Posterior vena cava (tissue), 2 donors: Measurements from ENCODE around the gene FTMT. TPM values are rescaled to one million over a fixed set of nuclear protein-coding genes. Genes with fewer than 3 reads are reported as not detected.

Experiments
- DNase-seq: peaks from one replicate; pipeline ENCODE4 v3.0.0-alpha.2; 2020; ENCODE audit warnings: low spot score
- intact Hi-C, 2 donors: fragments of 100-400 bp; cut with DNase I; formaldehyde crosslinking; loops; one replicate each; pipeline versions ENCODE4 v1.14.1 to v1.14.2; 2022 to 2023
- total RNA-seq, 2 donors: library from RNA; stranded (reverse); fragmentation: NEBNext Ultra II Directional; extraction: Animal tissue kit (Norgen Biotek cat#: 25700); gene quantifications; one replicate each; pipeline ENCODE4 v1.2.1, GENCODE V29; 2021
- donor health status: DM: yes; HTN: yes; CAD: no.
- donor health status: DM: yes; HTN: yes; CAD: no.

FTMT gene
- total RNA-seq, 2 donors from 2014 or later = not detected

DNA sequence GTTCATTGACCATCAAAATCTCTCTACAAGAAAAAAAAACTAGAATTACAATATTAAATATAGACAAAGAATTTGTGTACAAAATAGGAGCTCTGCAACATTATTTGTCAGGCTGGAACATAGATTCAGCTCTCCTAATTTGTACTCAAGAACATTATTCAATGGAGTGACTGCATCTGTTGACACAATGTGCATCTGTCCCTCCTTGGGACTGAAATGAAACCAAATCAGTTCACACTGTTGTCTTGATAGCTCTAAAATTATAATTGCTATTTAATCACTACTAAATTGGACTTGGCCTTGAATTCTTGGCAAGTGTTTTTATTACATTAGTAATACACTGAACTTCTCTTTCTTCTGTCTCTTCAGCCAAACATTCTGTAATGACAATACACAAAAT is 47.7 kb downstream of the FTMT start:
- DNase-seq = no peak
- intact Hi-C loops = no loop called here

Other genes with a start within 250 kb of the FTMT start
- 10 to 100 TPM; 11.0 to 13.4 TPM for gene SRFBP1, start 110.1 kb downstream of the FTMT start, total RNA-seq
- gene LOX, start 226.4 kb downstream of the FTMT start, total RNA-seq = 10 to 100 TPM; 58.6 to 98.8 TPM